Prostate gland (tissue), 2 donors: ENCODE data around the gene HSDL2.

Experiments
- POLR2AphosphoS5 ChIP-seq: sonication (generic); formaldehyde crosslinking; IDR thresholded peaks from one replicate; pipeline ENCODE4 v1.6.1; 2017; ENCODE audit warnings: antibody characterized with exemption
- TF ChIP-seq, protein P1 (sequence below), 4 experiments: fragments of 200-600 bp in 2 of 4; fragments of 450-650 bp in 2 of 4; sonication (generic) in 2 of 4; IDR thresholded peaks; 1 replicate in 3 of 4; 2 replicates in 1 of 4; pipeline ENCODE4 v1.5.1; 2016 to 2019; ENCODE audit warnings: antibody characterized with exemption in 4 of 4, mild to moderate bottlenecking in 2 of 4, moderate library complexity in 2 of 4

DNA sequence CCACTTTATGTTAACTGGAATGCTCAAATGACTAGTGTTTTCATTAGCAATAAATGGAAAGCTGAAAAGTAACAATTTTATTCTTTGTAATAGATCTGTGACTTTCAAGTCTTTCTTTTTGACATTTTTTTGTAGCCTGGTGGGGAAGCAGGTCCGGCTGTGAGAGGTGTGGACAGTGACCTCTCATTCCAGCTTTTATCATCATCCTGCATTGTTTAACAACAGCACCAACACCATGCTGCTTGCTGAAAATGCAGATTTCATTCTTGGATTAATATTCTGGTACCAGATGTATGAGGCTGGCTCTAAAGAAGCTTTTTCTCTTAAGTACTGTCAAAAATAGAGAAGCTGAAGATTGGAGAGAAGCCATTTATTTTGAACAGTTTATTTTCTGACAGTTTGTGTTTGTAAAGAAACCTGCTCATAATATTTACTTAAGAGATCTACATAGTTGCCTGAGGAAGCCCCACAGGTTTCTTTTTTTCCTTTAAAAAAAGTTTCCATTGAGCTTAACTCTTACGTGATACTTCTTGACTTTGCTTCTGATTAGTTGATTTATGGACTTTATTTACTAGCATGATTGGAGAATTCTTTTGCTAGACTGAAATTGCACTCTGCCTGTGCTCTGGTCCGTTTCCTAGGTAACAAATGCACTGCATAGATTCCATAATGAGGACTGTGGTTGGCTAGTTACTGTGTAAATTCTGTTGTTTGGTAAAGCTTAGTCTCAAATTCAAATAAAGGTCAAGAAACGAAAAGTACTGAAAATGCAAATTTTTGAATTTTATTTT is 110.2 kb downstream of the HSDL2 start:
- TF ChIP-seq, protein P1, sequence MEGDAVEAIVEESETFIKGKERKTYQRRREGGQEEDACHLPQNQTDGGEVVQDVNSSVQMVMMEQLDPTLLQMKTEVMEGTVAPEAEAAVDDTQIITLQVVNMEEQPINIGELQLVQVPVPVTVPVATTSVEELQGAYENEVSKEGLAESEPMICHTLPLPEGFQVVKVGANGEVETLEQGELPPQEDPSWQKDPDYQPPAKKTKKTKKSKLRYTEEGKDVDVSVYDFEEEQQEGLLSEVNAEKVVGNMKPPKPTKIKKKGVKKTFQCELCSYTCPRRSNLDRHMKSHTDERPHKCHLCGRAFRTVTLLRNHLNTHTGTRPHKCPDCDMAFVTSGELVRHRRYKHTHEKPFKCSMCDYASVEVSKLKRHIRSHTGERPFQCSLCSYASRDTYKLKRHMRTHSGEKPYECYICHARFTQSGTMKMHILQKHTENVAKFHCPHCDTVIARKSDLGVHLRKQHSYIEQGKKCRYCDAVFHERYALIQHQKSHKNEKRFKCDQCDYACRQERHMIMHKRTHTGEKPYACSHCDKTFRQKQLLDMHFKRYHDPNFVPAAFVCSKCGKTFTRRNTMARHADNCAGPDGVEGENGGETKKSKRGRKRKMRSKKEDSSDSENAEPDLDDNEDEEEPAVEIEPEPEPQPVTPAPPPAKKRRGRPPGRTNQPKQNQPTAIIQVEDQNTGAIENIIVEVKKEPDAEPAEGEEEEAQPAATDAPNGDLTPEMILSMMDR (IDR thresholded peaks at IDR 0.05): no peak
- no peak for TF ChIP-seq POLR2AphosphoS5
